Stimulated activated CD8-positive, alpha-beta memory T cell treated with anti-CD3 and anti-CD28 coated beads, Interleukin-12 subunit alpha, Interleukin-12 subunit beta, amount 100 ng/mL, for 1 hour (primary cell): ENCODE measurements around the gene KSR2.
"Not testable (repeated sequence)": the region's sequence is repeated elsewhere in the genome, so short reads cannot be mapped to it uniquely, and the experiment has no call there.

Source experiments
- DNase-seq: peaks from one replicate; pipeline ENCODE4 v3.0.0-alpha.2; 2020; ENCODE audit warnings: low read depth

Gene KSR2

DNA sequence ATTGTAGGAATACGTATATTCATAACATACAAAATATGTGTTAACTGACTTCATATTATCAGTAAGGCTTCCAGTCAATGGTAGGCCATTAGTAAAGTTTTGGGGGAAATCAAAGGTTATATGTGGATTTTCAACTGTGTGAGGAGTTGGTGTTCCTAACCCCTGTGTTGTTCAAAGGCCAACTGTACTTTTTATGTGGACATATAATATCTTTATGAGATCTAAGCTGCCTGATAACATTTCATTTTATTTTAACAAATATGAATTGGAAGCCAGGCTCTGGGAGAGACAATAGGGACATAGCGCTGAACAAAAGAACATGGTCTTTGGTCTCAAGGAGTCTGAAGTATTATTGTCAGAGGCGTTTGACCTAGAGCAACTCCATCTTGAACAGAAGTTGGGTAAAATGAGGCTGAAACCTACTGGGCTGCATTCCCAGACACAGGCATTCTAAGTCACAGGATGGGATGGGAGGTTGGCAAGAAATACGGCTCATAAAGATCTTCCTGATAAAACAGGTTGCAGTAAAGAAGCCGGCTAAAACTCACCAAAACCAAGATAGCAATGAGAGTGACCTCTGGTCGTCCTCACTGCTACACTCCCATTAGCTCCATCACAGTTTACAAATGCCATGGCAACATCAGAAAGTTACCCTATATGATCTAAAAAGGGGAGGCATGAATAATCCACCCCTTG, 147.2 kb downstream of the KSR2 start:
- DNase-seq = no peak

DNA sequence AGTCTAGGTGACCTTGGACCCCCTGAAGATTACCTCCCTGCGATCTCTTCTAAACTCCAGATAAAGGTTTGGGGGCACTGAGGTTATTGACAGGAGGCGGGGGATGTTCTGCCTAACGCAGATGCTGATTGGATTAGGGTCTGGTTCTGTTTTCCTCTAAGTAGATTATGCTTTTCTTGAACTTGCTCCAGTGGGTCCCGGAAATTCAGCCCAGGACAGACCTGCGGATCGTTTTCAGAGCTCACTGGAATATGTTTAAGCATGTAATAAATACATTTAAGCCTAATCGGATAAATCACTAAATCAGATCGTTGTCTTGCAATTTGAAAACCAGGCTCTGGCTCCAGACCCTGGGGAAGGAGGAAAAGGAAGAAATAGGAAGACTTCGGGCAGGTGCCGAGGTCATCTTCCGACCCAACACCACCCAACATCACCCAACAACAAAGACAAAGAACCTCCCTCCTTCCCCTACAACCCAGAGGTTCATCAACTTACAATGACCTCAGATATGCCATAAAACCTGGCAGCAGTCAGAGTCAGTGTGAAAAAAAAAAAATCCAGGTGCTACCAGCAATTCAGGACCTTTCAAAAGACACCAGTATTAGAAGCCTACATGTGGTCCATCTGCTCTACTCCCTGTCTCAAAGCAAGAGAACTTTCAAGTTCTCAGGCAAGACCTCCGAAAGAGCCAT, 148.4 kb downstream of the KSR2 start:
- DNase-seq = no peak

GRCh38 chr12:117819160-117819559, 149.6 kb downstream of the KSR2 start:
- DNase-seq = no peak

DNA sequence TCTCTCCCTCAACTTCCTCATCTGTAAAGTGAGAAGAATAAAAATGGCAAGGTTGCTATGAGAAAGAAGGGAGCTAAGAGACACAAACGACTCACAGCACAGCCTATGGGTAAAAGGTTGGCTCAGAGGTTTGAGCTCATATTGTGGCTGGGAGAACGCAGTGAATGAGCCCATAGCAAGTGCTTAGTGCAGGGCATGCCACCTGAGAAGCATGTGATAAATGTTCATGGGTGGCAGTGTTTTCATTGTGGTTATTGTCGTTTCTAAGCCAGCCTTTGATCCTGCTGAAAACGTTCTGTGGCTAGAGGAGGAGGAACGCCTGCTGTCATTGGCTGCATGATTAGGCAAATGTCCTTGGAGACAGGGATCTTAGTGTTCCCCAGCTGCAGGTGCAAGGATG, 150.4 kb downstream of the KSR2 start:
- no peak for DNase-seq

- no peak for DNase-seq
Observed at GRCh38 chr12:117809509-117809908, 159.3 kb downstream of the KSR2 start.

DNA sequence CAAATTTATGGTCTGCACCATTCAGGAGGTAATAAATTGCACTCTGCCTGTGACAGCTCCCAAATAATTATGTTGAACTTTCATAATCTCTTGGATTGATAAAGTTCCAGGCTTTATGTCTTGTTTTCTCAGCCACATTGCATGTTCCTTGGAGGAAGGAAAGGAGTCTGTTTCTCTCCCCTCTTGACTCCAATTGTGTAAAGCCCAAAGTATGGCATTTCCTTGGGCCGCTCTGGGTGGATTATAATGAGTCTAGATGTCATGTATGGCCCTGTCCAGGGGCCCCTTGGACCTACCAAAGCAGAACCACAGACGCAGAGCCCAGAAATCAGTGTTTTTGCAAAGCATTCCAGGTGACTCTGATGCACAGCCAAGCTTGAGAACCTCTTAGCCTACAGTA, 160.8 kb downstream of the KSR2 start:
- DNase-seq = no peak

DNA sequence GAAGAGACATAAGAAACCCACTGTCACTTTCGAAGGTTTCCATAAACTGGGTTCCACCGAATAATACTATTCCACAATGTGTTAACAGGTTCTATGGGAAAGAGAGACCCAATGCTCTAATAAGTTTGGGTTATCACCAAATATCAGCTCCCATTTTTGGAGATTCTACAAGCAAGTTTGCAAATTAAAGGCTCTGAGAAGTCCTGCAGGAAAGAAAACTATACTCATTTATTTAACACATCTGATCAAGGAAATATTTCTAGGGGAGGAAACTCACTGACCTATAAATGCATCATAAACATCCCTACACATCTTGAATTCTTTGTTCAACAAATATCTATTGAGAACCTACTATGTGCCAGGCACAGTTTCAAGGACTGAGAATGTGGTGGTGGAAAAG, 161.4 kb downstream of the KSR2 start:
- no peak for DNase-seq

GRCh38 chr12:117805865-117806264, 162.9 kb downstream of the KSR2 start:
- no peak for DNase-seq

- DNase-seq = no peak
Observed at GRCh38 chr12:117803001-117803400, 165.8 kb downstream of the KSR2 start.

DNA sequence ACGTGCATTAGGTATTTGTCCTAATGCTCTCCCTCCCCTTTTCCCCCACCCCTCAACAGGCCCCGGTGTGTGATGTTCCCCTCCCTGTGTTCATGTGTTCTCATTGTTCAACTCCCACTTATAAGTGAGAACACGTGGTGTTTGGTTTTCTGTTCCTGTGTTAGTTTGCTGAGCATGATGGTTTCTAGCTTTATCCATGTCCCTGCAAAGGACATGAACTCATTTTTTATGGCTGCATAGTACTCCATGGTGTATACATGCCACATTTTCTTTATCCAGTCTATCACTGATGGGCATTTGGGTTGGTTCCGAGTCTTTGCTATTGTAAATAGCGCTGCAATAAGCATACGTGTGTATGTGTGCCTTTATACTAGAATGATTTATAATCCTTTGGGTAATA, 168.1 kb downstream of the KSR2 start:
- not testable (repeated sequence) for DNase-seq

DNA sequence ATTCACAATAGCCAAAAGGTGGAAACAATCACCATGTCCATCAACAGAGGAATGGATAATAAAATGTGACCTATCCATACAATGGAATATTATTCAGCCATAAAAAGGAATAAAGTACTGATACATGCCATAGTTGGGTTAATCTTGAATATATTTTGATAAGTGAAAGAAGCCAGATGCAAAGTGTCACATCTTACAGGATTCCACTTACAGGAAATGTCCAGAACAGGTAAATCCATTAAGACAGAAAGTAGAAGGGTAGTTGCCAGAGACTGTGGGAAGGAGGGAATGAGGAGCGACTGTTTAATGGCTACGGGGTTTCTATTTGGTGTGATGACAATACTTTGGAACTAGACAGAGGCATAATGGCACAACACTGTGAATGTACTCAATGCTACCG, 171.6 kb downstream of the KSR2 start:
- DNase-seq = no peak

- no peak for DNase-seq
Observed at GRCh38 chr12:117792877-117793424, 175.8 kb downstream of the KSR2 start.

GRCh38 chr12:117792471-117792870, 176.3 kb downstream of the KSR2 start:
- no peak for DNase-seq

GRCh38 chr12:117790948-117791347, 177.8 kb downstream of the KSR2 start:
- no peak for DNase-seq

GRCh38 chr12:117790198-117790597, 178.6 kb downstream of the KSR2 start:
- DNase-seq = no peak

DNA sequence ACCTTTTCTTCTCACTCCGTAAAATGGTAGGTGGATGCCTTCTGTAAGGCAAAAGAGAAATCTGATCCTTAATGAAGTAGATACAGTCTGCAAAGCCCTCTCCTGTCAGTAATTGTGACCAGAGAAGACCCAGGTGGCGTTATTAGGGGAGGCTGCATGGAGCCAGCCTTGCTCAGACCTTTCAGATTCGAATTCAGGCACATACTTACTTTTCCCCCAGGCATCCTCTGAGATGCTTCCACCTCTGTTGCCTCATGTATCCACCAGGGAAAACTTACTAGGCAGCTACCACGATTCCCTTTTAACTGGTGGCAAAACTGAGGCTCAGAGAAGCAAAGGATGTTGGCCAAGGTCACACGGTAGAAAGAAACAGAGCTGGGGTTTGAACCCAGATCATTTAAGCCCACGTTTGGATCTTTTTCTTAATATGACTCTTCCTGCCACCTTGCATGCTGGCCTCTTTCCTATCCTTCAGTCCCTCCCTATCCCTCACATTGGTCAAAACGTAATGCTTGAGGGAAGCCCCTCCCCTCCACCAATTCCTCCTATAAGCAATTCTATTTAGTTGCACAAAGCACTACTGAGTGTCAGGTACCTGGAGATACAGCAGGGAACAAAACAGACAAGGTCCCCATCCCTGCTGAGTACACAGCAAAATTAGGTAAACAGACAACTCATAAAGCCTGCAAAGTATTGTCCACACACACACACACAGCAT, 179.4 kb downstream of the KSR2 start:
- no peak for DNase-seq

DNA sequence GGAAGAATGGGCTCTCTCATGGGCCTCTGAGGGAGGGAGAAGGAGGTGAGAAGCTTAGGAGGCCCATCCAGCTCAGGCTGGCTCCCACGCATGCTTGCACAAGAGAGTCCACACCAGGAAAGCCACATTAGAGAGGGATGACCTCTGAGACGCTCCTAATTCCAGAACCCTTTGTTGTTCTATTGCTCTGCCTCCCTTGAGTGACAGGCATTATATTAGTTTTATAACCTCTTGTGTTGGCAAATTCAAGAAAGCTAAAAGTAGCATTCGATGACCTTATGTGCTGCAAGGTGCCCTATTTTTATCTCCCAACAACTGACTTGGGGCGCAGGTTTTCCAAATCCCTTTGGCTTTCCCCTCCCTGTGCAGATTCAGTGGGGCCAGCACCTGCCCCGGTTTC, 190.1 kb downstream of the KSR2 start:
- no peak for DNase-seq

- DNase-seq = no peak
Observed at GRCh38 chr12:117774941-117775775, 193.6 kb downstream of the KSR2 start.

DNA sequence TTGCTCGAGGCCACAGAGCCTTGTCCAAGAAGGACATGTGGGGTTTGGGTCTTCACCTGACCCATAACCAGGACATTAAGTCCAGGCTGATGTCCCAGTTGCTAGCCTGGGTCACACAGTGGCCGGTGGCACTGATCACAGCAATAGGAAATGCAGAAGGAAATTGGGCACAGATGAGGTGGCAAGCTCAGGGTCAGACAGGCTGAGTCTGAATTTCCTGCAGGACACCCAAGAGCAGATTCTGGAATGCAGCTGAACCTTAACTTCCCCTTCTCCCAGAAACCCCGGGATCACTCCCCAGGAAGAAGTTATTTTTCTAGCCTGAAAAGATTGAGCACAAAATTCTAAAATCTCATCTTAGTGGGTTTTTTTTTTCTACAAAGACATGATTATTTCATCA, 199.9 kb downstream of the KSR2 start:
- no peak for DNase-seq

- DNase-seq = no peak
Observed at GRCh38 chr12:117766008-117766407, 202.8 kb downstream of the KSR2 start.

- DNase-seq = no peak
Observed at GRCh38 chr12:117762143-117762542, 206.6 kb downstream of the KSR2 start.

DNA sequence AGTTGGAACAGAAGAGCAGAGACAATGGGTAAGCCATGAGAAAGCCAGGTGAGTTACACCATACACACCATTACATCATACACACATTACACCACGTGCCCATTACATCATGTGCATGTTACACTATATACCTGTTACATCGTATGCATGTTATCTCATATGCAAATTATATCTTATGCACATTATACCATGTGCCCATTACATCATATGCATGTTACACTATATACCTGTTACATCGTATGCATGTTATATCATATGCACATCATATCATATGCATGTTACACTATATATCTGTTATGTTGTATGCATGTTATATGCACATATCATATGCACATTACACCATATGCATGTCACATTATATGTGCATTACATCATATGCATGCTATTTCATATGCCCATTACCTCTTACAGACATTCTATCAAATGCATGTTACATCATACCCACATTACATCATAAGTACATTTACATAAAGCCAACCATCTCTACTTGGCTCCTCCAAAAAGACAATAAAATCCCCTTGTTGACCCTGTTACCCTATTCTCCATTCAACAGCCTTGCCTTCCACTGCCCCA, 207.2 kb downstream of the KSR2 start:
- no peak for DNase-seq
